ENCODE measurements around the gene ARHGAP10.
A peak's percentile ranks its signal among the peaks of the same experiment; 100 is the strongest.

The ARHGAP10 gene

GRCh38 chr4:148041606-148042329 lies 309.9 kb downstream of the ARHGAP10 start:
- DNase-seq (ENCODE audit: low read depth) = no peak

- no peak for DNase-seq (ENCODE audit: low read depth)
Observed at GRCh38 chr4:148044089-148044911, 312.4 kb downstream of the ARHGAP10 start.

GRCh38 chr4:148044912-148045352 lies 313.0 kb downstream of the ARHGAP10 start:
- DNase-seq (ENCODE audit: low read depth) = no peak

DNA sequence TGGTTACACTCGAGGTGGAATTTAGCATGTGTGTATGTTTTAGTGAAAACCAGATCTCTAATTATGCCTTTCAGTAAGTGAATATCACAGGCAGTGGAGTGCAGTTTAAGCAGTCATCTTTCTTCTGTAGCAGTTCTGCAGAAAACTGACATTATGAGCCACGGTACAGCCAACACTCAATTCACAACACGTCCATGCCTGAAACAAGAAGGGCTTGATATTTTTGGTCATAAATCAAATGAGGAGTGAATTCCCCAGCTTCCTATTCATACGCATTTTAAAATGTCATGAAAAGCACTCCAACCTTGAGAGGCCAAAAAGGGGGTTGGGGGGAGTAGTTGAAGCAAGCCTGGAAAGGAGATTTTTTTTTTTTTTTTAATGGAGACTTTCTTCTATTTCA lies 316.7 kb downstream of the ARHGAP10 start:
- no peak for DNase-seq (ENCODE audit: low read depth)

GRCh38 chr4:148051403-148051802 lies 319.5 kb downstream of the ARHGAP10 start:
- no peak for DNase-seq (ENCODE audit: low read depth)

GRCh38 chr4:148052448-148052847 lies 320.6 kb downstream of the ARHGAP10 start:
- no peak for DNase-seq (ENCODE audit: low read depth)

DNA sequence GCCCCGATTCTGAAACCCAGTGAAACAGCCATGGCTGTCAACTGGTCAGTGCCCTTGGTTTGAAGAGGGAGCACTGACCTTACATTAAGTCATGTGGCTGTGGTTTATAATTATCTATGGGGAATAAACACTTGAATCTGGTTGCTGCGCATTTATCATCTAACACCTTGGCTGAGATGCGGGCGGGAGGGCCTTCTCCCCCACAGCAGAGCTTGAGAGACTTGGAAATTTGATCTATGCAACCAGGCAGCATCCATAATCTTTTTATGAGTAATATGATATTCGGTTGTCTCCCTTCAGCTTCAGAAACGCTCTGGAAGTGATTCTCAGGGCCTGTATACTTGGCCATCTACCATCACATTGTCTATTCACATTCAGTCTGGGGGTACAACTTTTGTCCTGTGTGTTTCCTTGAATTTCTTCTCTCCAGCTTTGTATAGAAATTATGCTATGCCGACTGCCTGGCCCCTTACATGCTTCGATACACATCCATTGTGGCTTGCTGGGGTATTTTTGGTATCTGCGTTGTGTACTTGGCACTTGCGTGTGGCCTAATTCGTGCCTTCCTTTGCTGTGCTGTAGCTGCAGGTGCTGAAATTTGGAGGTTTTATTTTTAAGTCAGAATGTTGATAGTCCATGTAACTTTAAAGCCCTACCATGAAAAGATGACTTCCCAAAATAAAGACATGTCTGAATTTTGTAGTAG lies 321.6 kb downstream of the ARHGAP10 start:
- no peak for DNase-seq (ENCODE audit: low read depth)

GRCh38 chr4:148054275-148054674 lies 322.4 kb downstream of the ARHGAP10 start:
- no peak for DNase-seq (ENCODE audit: low read depth)

- DNase-seq (ENCODE audit: low read depth) = no peak
Observed at GRCh38 chr4:148055844-148056243, 324.0 kb downstream of the ARHGAP10 start.

GRCh38 chr4:148056879-148057278 lies 325.0 kb downstream of the ARHGAP10 start:
- DNase-seq (ENCODE audit: low read depth) = no peak

GRCh38 chr4:148057516-148057915 lies 325.6 kb downstream of the ARHGAP10 start:
- DNase-seq (ENCODE audit: low read depth) = no peak

DNA sequence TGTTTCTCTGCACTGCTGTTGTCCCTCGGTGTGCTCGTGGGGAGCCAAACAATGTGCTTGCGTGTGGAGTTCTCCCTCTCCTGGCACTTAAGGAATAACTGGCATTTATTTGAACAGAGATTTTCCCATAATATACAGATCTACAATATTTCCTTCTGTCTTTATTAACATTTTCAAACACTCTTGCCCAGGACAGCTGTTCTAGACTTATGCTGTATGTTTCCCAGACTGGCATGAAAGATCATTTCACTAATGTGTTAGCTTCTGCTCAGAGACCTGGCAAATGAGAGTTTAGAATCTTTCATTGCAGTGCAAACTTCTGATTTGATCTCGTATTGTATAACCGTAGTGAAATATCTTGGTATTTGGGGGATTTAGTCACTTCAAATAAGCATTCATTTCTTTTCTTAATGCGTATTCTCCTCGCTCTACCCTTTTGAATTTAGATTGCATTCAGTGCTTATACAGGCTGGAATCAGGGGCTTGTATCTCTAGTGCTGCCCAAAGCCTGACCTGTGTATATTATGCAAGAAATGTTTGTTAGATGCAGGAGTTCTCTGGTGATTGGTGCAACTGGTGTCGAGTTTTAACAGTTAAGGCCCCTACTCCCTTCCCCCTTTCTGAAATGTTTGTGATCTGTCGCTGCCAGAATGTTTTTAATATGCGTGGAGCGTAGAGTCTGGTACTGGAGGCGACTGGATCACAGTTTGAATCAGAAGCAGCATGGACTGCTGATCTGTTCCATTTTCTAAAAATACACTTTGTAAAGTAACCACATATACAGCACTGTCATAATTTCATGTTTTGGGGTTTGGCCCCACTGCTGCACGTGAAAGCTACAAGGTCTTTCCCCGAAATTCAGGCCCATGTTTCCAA lies 326.3 kb downstream of the ARHGAP10 start:
- DNase-seq (ENCODE audit: low read depth) = no peak

DNA sequence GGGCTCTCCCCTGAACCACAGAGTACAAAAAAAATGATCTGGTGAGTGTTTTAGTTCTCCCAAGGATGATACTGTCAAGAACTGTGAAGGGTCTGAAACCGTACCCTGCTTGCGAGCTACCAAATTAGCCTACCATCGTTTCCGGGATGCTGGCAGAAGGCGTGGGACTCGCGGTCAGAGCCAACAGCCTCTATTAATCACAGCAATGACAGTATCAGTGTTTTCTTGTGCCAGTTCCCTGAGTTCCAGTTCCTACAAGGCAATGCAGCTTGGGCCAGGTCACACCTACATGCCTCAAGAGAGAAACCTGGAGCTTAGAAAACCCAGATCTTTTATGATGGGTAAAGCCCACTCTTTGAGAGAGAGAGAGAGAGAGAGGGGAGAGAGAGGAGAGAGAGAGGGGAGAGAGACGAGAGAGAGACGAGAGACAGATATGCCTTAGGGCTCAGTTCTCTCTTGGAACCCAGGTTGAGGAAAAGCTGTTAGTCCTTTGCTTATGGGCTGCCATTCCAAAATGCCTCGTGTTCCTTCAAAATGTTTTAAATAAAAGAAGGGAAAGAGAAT lies 327.8 kb downstream of the ARHGAP10 start:
- no peak for DNase-seq (ENCODE audit: low read depth)

DNA sequence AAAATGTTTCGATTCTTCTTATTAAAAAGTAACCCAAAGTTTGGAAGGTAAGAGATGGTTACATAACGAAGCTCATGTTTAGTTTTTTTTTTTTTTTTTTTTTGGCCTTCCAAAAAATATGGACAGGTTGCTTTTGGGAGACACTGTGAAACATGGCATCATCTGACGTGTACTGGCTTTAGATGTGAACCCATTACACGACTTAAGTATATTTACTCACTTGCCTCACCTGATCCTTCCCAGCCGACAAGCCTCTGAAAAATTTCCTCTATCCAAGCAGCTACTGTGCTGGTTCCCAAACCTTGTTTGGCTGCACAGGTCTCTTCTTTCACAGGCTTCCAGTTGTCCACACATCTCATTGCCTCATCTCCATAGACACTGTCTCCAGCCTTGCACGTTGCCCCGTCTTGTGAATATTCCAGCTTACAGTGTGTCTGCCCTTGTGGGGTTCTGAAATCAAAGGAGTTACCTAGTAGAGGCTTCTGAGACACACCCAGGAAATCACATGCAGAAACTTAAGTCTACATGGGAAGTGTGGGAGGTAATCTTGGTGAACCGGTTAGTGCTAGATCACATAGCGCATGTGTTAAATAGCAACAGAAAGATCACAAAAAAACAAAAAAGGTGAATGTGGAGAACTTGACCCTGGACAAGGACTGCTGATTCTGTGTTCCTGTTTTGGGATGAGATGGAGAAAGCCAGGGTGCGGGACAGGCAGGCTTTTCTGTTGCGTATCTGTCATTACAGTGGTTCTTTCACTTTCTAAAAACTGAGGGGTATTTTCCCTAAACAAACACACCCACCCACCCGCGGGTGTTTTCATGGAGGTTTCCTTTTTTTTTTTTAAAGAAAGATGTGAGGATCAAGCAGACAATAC lies 328.6 kb downstream of the ARHGAP10 start:
- no peak for DNase-seq (ENCODE audit: low read depth)

- no peak for DNase-seq (ENCODE audit: low read depth)
Observed at GRCh38 chr4:148061141-148061481, 329.2 kb downstream of the ARHGAP10 start.

- DNase-seq (ENCODE audit: low read depth) = no peak
Observed at GRCh38 chr4:148061795-148062194, 329.9 kb downstream of the ARHGAP10 start.

GRCh38 chr4:148062301-148062950 lies 330.5 kb downstream of the ARHGAP10 start:
- no peak for DNase-seq (ENCODE audit: low read depth)

DNA sequence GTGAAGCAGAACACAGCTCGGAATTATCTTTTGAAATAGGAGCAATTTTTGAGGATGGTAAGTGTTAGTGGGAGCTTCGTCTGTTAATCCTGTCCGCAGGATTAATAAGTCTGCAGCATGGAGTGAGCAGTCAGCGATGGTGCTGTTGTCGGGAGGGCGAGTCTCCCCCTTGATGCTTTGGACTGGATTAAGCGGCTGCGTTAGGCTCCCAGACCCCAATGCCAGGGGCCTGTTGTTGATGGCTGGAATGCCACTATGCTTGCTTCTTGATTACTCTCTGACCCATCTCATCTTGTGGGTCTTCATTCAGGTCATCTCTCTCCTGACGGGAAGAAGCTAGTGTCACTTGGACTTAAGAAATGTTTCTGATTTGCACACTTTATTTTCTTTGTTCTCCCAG lies 332.6 kb downstream of the ARHGAP10 start:
- no peak for DNase-seq (ENCODE audit: low read depth)

- DNase-seq (ENCODE audit: low read depth) = peak; percentile 86
Observed at GRCh38 chr4:148065075-148065474, 333.2 kb downstream of the ARHGAP10 start.

Measured in GM04503 (cell line).